GM12878 (cell line): ENCODE data around the gene CCL15. TPM values are rescaled to one million over a fixed set of nuclear protein-coding genes. Genes with fewer than 3 reads are reported as not detected.
A peak's percentile ranks its signal among the peaks of the same experiment; 100 is the strongest.

Experiments used
- BCL3 ChIP-seq: IDR thresholded peaks from 2 replicates; pipeline ENCODE4 v1.6.1; 2011; ENCODE audit warnings: borderline replicate concordance, low read depth, mild to moderate bottlenecking, moderate library complexity, low read length; ENCODE audit not compliant: insufficient read depth, poor library complexity, severe bottlenecking
- BCLAF1 ChIP-seq: fragments of 450-650 bp; IDR thresholded peaks from 2 replicates; pipeline ENCODE4 v1.6.1; 2017; ENCODE audit warnings: antibody characterized with exemption, mild to moderate bottlenecking, moderate library complexity
- CEBPB ChIP-seq, 2 experiments: fragments of 150-350 bp in 1 of 2; IDR thresholded peaks; 2 replicates each; pipeline ENCODE4 v1.6.1; 2012 to 2014; ENCODE audit warnings: low read depth in 2 of 2, low read length in 2 of 2, borderline replicate concordance in 1 of 2, inconsistent platforms in 1 of 2
- E2F4 ChIP-seq: IDR thresholded peaks from 2 replicates; pipeline ENCODE4 v1.6.1; 2012; ENCODE audit warnings: low read depth, low read length, improper control_type of control experiment
- HCFC1 ChIP-seq: fragments of 150-350 bp; IDR thresholded peaks from 2 replicates; pipeline ENCODE4 v1.6.1; 2014; ENCODE audit warnings: low read length
- HDAC6 ChIP-seq: fragments of 200-600 bp; sonication (generic); IDR thresholded peaks from one replicate; pipeline ENCODE4 v1.8.0; 2017; ENCODE audit warnings: antibody characterized with exemption; ENCODE audit not compliant: unreplicated experiment
- IKZF1 ChIP-seq: fragments of 450-650 bp; conservative IDR thresholded peaks from 2 replicates; pipeline ENCODE4 v1.6.1; 2017; ENCODE audit warnings: antibody characterized with exemption, mild to moderate bottlenecking
- IKZF2 ChIP-seq, 2 experiments: fragments of 450-650 bp; IDR thresholded peaks; 2 replicates each; pipeline ENCODE4 v1.6.1; 2017; ENCODE audit warnings: mild to moderate bottlenecking in 2 of 2, moderate library complexity in 2 of 2
- IRF4 ChIP-seq: IDR thresholded peaks from 2 replicates; pipeline ENCODE4 v1.6.1; 2011; ENCODE audit warnings: low read depth, low read length
- MYB ChIP-seq: fragments of 150-350 bp; IDR thresholded peaks from 2 replicates; pipeline ENCODE4 v1.6.1; 2014; ENCODE audit warnings: mild to moderate bottlenecking, low read depth, low read length, borderline replicate concordance
- NR2C1 ChIP-seq: fragments of 450-650 bp; IDR thresholded peaks from 2 replicates; pipeline ENCODE4 v1.6.1; 2017; ENCODE audit warnings: antibody characterized with exemption, mild to moderate bottlenecking, moderate library complexity
- RUNX3 ChIP-seq: IDR thresholded peaks from 2 replicates; pipeline ENCODE4 v1.6.1; 2012; ENCODE audit warnings: low read length, inconsistent platforms
- SMAD1 ChIP-seq: fragments of 450-650 bp; IDR thresholded peaks from 2 replicates; pipeline ENCODE4 v1.6.1; 2018; ENCODE audit warnings: mild to moderate bottlenecking, low read depth; ENCODE audit not compliant: partially characterized antibody
- ZBTB40 ChIP-seq: fragments of 450-650 bp; IDR thresholded peaks from 2 replicates; pipeline ENCODE4 v1.6.1; 2016; ENCODE audit warnings: mild to moderate bottlenecking, moderate library complexity, borderline replicate concordance
- ZNF384 ChIP-seq: IDR thresholded peaks from 2 replicates; pipeline ENCODE4 v1.6.1; 2012; ENCODE audit warnings: low read depth, mild to moderate bottlenecking, low read length, improper control_type of control experiment, borderline replicate concordance
- ZNF622 ChIP-seq: fragments of 450-650 bp; IDR thresholded peaks from 2 replicates; pipeline ENCODE4 v1.6.1; 2017; ENCODE audit warnings: mild to moderate bottlenecking, inconsistent platforms
- ZNF687 ChIP-seq: fragments of 450-650 bp; IDR thresholded peaks from 2 replicates; pipeline ENCODE4 v1.6.1; 2017; ENCODE audit warnings: mild to moderate bottlenecking, moderate library complexity
- polyA plus RNA-seq, 11 experiments: library from polyadenylated mRNA; depleted of rRNA in 4 of 11; unstranded in 6 of 11; stranded (reverse) in 5 of 11; fragments of >200 nt; fragmentation: Nextera tagmentation in 4 of 11; fragmentation: Illumina TruSeq in 1 of 11; extraction: Ambion mirVana in 4 of 11; extraction: Trizol in 1 of 11; gene quantifications; 1 replicate in 1 of 11; 2 replicates in 10 of 11; pipeline versions ENCODE4 v1.2.1 to v1.2.3, GENCODE V29; 2011 to 2016; ENCODE audit warnings: inconsistent platforms in 2 of 11, missing spikeins in 2 of 11, low read depth in 1 of 11
- total RNA-seq, 4 experiments: library from RNA; depleted of rRNA in 3 of 4; stranded (reverse); fragments of >200 nt in 3 of 4; fragmentation: Illumina TruSeq in 1 of 4; extraction: Trizol in 1 of 4; gene quantifications; 2 replicates each; pipeline versions ENCODE4 v1.2.1 to v1.2.3, GENCODE V29; 2013 to 2021

Gene CCL15
- total and polyA plus RNA-seq, 10 of the 15 experiments (the other 5 are each of a cell fraction or from before 2014, with no cell fraction given) = 0.12 TPM; not detected in 9

GRCh38 chr17:36034127-36034526 is 32.8 kb upstream of the CCL15 start (continued):
- no peak for TF ChIP-seq ZBTB40
- no peak for TF ChIP-seq ZNF687
- TF ChIP-seq MYB = 0 out of 2 replicates have a peak, but pooled peaks have one; percentile 53
- TF ChIP-seq IRF4 = peak; percentile 77; the same call in 1 of the 2 replicates
- peak; percentile 25 for TF ChIP-seq SMAD1
- no peak for TF ChIP-seq BCLAF1
- TF ChIP-seq IKZF1 = peak; percentile 95
- no peak for TF ChIP-seq ZNF622
- TF ChIP-seq BCL3 = no peak
- no peak for TF ChIP-seq E2F4
- no peak for TF ChIP-seq NR2C1
- no peak for TF ChIP-seq RUNX3
- peak; percentile 97 for TF ChIP-seq IKZF2 (IDR thresholded peaks at IDR 0.05)
- no peak for TF ChIP-seq HCFC1
- no peak for TF ChIP-seq CEBPB (IDR thresholded peaks at IDR 0.05; ENCODE audit: borderline replicate concordance in 1 of 2, low read depth in 2 of 2, low read length in 2 of 2)
- TF ChIP-seq HDAC6 = no peak
- peak; percentile 62 for TF ChIP-seq ZNF384
